ENCODE results near the gene PLCE1. TPM values are rescaled to one million over a fixed set of nuclear protein-coding genes. Genes with fewer than 3 reads are reported as not detected.

PLCE1 gene
- total and polyA plus RNA-seq, 10 of the 15 experiments (the other 5 are each of a cell fraction or from before 2014, with no cell fraction given): under 0.01 to 1.2 (median 0.03) TPM

GRCh38 chr10:93995598-93996271, 2.0 kb downstream of the PLCE1 start:
- WGBS (ENCODE audit: insufficient coverage, insufficient replicate concordance, low lambda C conversion rate, missing lambda C conversion rate): 70% methylated on average over 10 of the region's 10 CpGs

More at GRCh38 chr10:93995598-93996271, 2.0 kb downstream of the PLCE1 start:
- H3K4me1 ChIP-seq (ENCODE audit: control insufficient read depth, insufficient read depth, low read length): no peaks in the 10 kb centered on the region
- H3K79me2 ChIP-seq (ENCODE audit: control insufficient read depth, insufficient read depth, low read length): no peaks in the 10 kb centered on the region
- ChIA-PET POLR2A (no interaction called here), RAD21 (ENCODE audit: unreplicated experiment) (no interaction called here), SMC1A (ENCODE audit: uncharacterized antibody, unreplicated experiment) (no interaction called here), CTCF (no interaction called here)
- DNase-seq (ENCODE audit: low read depth, low spot score): no peak
- no peak overlapping the region for H3K27ac ChIP-seq (ENCODE audit: control insufficient read depth, insufficient read depth)
- no peak overlapping the region for H2AFZ ChIP-seq (ENCODE audit: control insufficient read depth, low read depth, low read length)
- no peak overlapping the region for H3K4me3 ChIP-seq
- H3K4me2 ChIP-seq (ENCODE audit: control insufficient read depth, insufficient read depth): no peak overlapping the region
- H3K9ac ChIP-seq (ENCODE audit: control insufficient read depth, insufficient read depth, low read length): no peak overlapping the region
- in situ Hi-C loops (cut with MboI) (no loop called here), intact Hi-C loops (cut with micrococcal nuclease; ENCODE audit: unreplicated experiment) (no loop called here)
- no peak for ATAC-seq
- no peaks in the 10 kb centered on the region for H3K36me3 ChIP-seq (ENCODE audit: control insufficient read depth in 2 of 2, insufficient read depth in 2 of 2, low read length in 1 of 2)
- no peaks in the 10 kb centered on the region for H3K9me3 ChIP-seq (replicated peaks; ENCODE audit: control insufficient read depth, insufficient read depth, low read length)
- no peak for FAIRE-seq
- no peaks in the 10 kb centered on the region for H4K20me1 ChIP-seq (ENCODE audit: control insufficient read depth, insufficient read depth)
- TF ChIP-seq MEF2A (IDR thresholded peaks at IDR 0.05; ENCODE audit: insufficient read depth, low read depth, low read length) (no peak), ZNF687 (IDR thresholded peaks at IDR 0.05) (no peak), MAX (IDR thresholded peaks at IDR 0.05; ENCODE audit: low read depth, low read length) (no peak), HDAC2 (IDR thresholded peaks at IDR 0.05) (no peak), ESRRA (IDR thresholded peaks at IDR 0.05; ENCODE audit: low read length) (no peak), PAX8 (IDR thresholded peaks at IDR 0.05) (no peak), TAF1 (IDR thresholded peaks at IDR 0.05; ENCODE audit: borderline replicate concordance, low read depth, low read length) (no peak), PRDM15 (CRISPR knock-in tag; IDR thresholded peaks at IDR 0.05) (no peak), ELK1 (IDR thresholded peaks at IDR 0.05; ENCODE audit: low read depth, low read length) (no peak), ZNF217 (IDR thresholded peaks at IDR 0.05) (no peak), EED (IDR thresholded peaks at IDR 0.05; ENCODE audit: low read depth) (no peak), SREBF1 (IDR thresholded peaks at IDR 0.05; ENCODE audit: low read length) (no peak)
- peaks cover 5 to 24% of the 10 kb centered on the region in 2 experiments for H3K27me3 ChIP-seq (replicated peaks in 1 of 2; ENCODE audit: control insufficient read depth in 2 of 2, insufficient read depth in 2 of 2, low read length in 1 of 2)
- BruUV-seq (replicated peaks): no TSS peak

Data from GM12878 (cell line).